ENCODE measurements around the gene OR1N1.

GRCh38 chr9:122518841-122519240 lies 8.3 kb downstream of the OR1N1 start, which contains the start of gene OR1J4:
- no peak for TF ChIP-seq GATA3 (IDR thresholded peaks at IDR 0.05; ENCODE audit: low read depth, low read length)
- no peak for TF ChIP-seq GATA2 (IDR thresholded peaks at IDR 0.05; ENCODE audit: low read depth, low read length)

All from SH-SY5Y (cell line).